Regular cardiac myocyte (primary cell): Measurements from ENCODE around the gene XAGE3. TPM values are rescaled to one million over a fixed set of nuclear protein-coding genes. Genes with fewer than 3 reads are reported as not detected.

Experiments used
- total RNA-seq: library from RNA; depleted of rRNA; stranded (reverse); fragments of >200 nt; gene quantifications from 2 replicates; pipeline ENCODE4 v1.2.3, GENCODE V29; 2014

XAGE3 gene
- not detected in 2 replicates for total RNA-seq

DNA sequence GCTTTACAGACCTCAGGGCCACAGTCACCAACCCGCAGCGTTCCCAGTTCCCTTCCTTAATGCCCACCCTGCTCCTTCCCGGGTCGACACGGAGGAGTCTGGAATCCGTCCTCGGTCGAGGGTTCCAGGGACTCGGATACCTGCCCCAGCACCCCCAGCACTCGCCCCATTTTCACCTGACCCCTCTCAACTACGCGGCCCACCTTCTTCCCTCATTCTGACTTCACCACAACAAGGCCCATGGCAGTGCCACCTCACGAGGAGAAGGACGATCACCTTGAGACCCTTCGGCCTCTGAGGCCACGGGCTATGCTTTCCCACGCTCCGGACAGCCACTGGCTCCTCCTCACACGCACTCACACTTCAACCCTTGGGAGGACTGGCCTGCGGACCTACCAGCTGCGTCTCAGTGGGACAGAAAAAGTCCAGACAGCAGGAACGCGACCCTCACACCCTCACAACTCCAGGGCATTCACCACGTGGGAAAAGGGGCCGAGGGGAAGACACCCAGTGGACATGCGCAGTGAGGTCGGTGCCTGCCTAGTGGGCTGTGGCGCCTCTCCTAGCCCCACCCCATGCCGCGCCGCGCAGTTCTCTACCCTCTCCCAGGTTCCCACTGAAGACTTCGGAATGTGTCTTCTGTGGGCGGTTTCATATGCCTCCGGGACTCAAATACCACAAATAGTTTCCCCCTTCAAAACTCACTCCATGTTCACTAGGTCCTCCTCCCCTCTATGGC, at the start of gene XAGE3:
Gene XAGE3, minus strand, starts transcription at position 474 of the 739 bp plus-strand sequence. CDS start 950 bp downstream, outside the sequence.

DNA sequence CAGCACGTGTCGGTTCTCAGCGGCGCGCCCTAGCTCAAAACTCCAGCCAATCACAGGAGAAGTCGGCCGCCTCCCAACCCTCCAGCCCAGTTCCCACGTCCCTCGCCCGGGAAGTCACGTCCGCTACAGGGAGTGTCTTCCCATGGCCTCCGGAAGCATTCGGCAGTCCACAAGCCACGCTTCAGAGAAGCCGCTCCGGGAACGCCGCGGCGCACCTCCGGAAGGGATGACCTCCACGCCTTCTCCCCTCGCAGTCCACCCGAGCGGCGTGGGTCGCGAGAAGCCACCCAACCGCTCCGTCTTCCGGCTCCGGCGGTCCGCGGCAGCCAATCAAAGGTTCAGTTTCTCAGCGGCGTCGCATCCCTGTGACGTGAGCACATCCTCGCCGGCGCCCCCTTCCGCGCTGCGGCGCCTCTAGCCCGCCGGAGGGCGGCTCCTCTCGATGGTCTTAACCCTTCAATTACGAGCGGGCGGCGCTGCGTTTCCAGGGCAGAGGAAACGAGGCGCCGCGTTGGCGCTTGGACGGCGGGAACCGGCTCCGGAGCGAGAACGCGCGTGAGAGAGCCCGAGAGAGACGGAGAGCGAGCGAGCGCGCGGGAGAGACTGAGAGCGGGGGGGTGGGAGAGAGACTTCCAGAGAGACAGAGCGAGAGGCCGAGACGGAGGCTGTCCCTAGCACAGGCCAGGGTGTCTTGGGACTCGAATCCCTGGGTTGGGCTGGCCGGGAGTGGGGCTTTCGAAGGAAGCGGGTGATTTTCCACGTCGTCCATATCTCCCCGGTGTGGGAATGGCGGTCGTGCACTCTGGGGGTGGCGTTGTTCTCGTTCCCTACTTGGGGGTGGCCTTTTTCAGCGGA, 29.2 kb upstream of the XAGE3 start, which contains the start of gene FAM156B:
Gene FAM156B, plus strand, starts transcription at position 476 of the 855 bp plus-strand sequence. CDS start 9,896 bp downstream, outside the sequence.

Other genes with a start within 250 kb of the XAGE3 start
- gene SSX7, start 213.2 kb downstream of the XAGE3 start, total RNA-seq: not detected in 2 replicates
- not detected in 2 replicates for gene SSX2, start 160.9 kb downstream of the XAGE3 start, total RNA-seq
- not detected in 2 replicates for gene SSX2B, start 116.8 kb downstream of the XAGE3 start, total RNA-seq
- gene SPANXN5, start 70.7 kb downstream of the XAGE3 start, total RNA-seq: not detected in 2 replicates
- gene XAGE5, start 56.8 kb downstream of the XAGE3 start, total RNA-seq: not detected in 2 replicates
- 17.2 and 17.6 TPM in 2 replicates for gene FAM156B, start 29.2 kb upstream of the XAGE3 start, total RNA-seq
- gene FAM156A, start 90.4 kb upstream of the XAGE3 start, total RNA-seq: 11.3 and 20.9 TPM in 2 replicates
- gene GPR173, start 180.7 kb upstream of the XAGE3 start, total RNA-seq: 2.0 and 2.1 TPM in 2 replicates
- gene TSPYL2, start 214.3 kb upstream of the XAGE3 start, total RNA-seq: 13.0 and 15.5 TPM in 2 replicates
- gene KANTR, start 226.1 kb upstream of the XAGE3 start, total RNA-seq: 2.9 and 7.3 TPM in 2 replicates